Progenitor cell of endocrine pancreas (in vitro differentiated cells): ENCODE data around the gene LDB3. TPM values are rescaled to one million over a fixed set of nuclear protein-coding genes. Genes with fewer than 3 reads are reported as not detected.

Source experiments
- DNase-seq: peaks from one replicate; pipeline ENCODE4 v3.0.0; 2021; ENCODE audit warnings: low spot score; ENCODE audit not compliant: unreplicated experiment
- H3K27ac Mint-ChIP-seq: 2 replicates; pipeline ENCODE4 v1.8.0; 2021; ENCODE audit warnings: mild to moderate bottlenecking, moderate library complexity, mixed read lengths
- H3K27me3 Mint-ChIP-seq: 2 replicates; pipeline ENCODE4 v1.8.0; 2021; ENCODE audit warnings: mixed read lengths
- H3K36me3 Mint-ChIP-seq: 2 replicates; pipeline ENCODE4 v1.8.0; 2022; ENCODE audit warnings: mixed read lengths; ENCODE audit not compliant: insufficient read depth
- H3K4me1 Mint-ChIP-seq: 2 replicates; pipeline ENCODE4 v1.8.0; 2021; ENCODE audit warnings: low read depth, mixed read lengths
- H3K4me3 Mint-ChIP-seq: 2 replicates; pipeline ENCODE4 v1.8.0; 2021; ENCODE audit warnings: low read depth, mild to moderate bottlenecking, moderate library complexity, mixed read lengths
- H3K9me3 Mint-ChIP-seq: 2 replicates; pipeline ENCODE4 v1.8.0; 2021; ENCODE audit warnings: low read depth, mixed read lengths
- total RNA-seq: library from RNA; stranded (reverse); gene quantifications from 2 replicates; pipeline ENCODE4 v1.2.1, GENCODE V29; 2021
- TF ChIP-seq, protein P1 (sequence below): fragments of 200-600 bp; sonication (generic); IDR thresholded peaks from one replicate; pipeline ENCODE4 v1.5.0; 2021; ENCODE audit warnings: antibody characterized with exemption, mild to moderate bottlenecking; ENCODE audit not compliant: unreplicated experiment

LDB3 gene
- total RNA-seq, 1 donor from 2014 or later, result 0.26 TPM

DNA sequence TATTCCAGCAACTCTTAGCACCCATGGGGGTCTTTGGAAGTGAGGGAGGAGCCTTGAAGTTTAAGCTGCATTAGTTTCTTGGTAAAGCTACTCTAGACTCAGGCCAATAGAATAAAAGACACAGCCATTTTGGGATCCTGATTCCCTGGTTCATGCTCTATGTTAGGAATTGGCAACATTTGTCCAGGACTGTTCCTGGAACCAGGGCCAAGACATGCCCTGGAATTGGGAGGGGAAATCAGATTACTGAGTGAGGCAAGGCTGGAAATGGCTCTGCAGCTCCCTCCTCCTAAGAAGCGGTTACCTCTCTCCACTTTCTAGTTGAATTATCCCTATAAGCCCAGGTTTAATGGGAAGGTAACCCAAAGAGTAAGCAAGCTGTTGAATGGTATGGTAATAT is 73.9 kb downstream of the LDB3 start:
- Mint-ChIP-seq H3K27me3 (peaks cover 3% of the 10 kb centered on the region), H3K27ac (no peak overlapping the region), H3K36me3 (no peaks in the 10 kb centered on the region), H3K4me3 (no peak overlapping the region), H3K4me1 (no peaks in the 10 kb centered on the region), H3K9me3 (no peaks in the 10 kb centered on the region)
- TF ChIP-seq, protein P1, sequence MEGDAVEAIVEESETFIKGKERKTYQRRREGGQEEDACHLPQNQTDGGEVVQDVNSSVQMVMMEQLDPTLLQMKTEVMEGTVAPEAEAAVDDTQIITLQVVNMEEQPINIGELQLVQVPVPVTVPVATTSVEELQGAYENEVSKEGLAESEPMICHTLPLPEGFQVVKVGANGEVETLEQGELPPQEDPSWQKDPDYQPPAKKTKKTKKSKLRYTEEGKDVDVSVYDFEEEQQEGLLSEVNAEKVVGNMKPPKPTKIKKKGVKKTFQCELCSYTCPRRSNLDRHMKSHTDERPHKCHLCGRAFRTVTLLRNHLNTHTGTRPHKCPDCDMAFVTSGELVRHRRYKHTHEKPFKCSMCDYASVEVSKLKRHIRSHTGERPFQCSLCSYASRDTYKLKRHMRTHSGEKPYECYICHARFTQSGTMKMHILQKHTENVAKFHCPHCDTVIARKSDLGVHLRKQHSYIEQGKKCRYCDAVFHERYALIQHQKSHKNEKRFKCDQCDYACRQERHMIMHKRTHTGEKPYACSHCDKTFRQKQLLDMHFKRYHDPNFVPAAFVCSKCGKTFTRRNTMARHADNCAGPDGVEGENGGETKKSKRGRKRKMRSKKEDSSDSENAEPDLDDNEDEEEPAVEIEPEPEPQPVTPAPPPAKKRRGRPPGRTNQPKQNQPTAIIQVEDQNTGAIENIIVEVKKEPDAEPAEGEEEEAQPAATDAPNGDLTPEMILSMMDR, result no peak
- DNase-seq, result no peak

- H3K4me1 Mint-ChIP-seq, result no peaks in the 10 kb centered on the region
- no peak overlapping the region for H3K4me3 Mint-ChIP-seq
Measured at GRCh38 chr10:86744067-86744725, 75.9 kb downstream of the LDB3 start.

DNA sequence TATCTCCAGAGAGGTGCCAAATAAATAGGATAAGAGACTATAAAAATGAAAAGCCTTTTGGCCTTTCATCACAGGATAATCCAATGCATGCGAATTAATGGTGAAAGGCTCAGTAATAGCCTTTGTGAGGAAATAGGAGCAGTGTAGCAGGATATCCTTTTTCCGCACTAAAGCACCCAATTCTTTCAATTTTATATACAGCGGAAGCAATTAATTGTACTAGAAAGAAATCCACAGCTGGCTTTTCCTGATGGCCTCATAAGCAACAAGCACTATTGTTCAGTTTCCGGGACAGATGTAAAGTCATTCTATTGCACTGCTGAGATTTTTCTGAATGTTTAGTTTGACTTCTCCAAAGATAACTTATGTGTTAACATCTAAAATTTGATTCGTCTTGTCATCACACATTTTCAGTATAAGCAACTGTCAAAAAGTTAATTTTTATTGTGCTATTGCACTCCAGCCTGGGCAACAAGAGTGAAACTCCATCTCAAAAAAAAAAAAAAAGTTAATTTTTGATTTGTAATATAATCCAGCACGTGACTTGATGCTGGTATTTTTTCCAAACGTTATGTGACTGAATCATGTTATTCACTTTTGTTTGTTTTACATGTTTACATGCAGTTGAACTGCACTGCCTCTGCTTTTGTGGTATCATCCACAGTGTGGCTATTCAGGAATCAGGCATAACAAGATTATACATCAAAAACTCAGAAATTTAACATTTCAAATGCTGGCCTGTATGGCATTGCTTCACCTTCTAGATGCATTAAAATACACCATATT is 79.7 kb downstream of the LDB3 start:
- H3K4me3 Mint-ChIP-seq, result no peak overlapping the region
- DNase-seq, result no peak
- no peak overlapping the region for H3K27ac Mint-ChIP-seq
- H3K9me3 Mint-ChIP-seq, result no peaks in the 10 kb centered on the region
- no peaks in the 10 kb centered on the region for H3K36me3 Mint-ChIP-seq
- peaks cover 7% of the 10 kb centered on the region for H3K4me1 Mint-ChIP-seq
- no peaks in the 10 kb centered on the region for H3K27me3 Mint-ChIP-seq
- TF ChIP-seq, protein P1, result no peak

More at GRCh38 chr10:86744067-86744725, 75.9 kb downstream of the LDB3 start:
- TF ChIP-seq, protein P1, result no peak
- H3K27me3 Mint-ChIP-seq, result peaks cover 3% of the 10 kb centered on the region
- no peak for DNase-seq
- no peaks in the 10 kb centered on the region for H3K36me3 Mint-ChIP-seq
- no peaks in the 10 kb centered on the region for H3K9me3 Mint-ChIP-seq
- H3K27ac Mint-ChIP-seq, result no peak overlapping the region

DNA sequence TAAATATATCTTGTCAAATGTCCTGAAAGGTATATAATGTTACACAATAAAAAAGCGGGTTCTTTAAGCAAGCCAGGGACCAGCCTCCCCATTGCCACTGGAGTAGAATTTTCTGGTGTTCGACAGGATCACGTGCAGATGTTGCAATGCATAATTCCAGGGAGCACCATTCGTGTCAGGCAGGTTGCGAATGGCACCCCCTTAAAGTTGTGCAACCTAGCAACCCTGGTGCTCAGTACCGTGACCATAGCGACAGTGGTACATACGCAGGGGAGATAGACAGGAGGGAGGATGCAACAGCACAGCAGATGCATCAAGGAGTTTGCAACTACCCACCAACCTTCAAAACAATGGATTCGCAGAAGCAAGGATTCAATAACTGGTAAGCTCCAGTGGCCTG is 81.5 kb downstream of the LDB3 start:
- Mint-ChIP-seq H3K36me3 (no peaks in the 10 kb centered on the region), H3K4me3 (no peak overlapping the region), H3K27me3 (no peaks in the 10 kb centered on the region), H3K9me3 (no peaks in the 10 kb centered on the region), H3K4me1 (peaks cover 16% of the 10 kb centered on the region), H3K27ac (no peak overlapping the region)
- TF ChIP-seq, protein P1, result no peak
- DNase-seq, result no peak

- Mint-ChIP-seq H3K36me3 (no peaks in the 10 kb centered on the region), H3K4me1 (peaks cover 23% of the 10 kb centered on the region), H3K27me3 (no peaks in the 10 kb centered on the region), H3K9me3 (no peaks in the 10 kb centered on the region), H3K4me3 (no peak overlapping the region), H3K27ac (no peak overlapping the region)
- DNase-seq, result no peak
- TF ChIP-seq, protein P1, result no peak
Measured at GRCh38 chr10:86751477-86751876, 83.2 kb downstream of the LDB3 start.
